ENCODE measurements around the gene ZFC3H1.
"Not testable (repeated sequence)": the region's sequence is repeated elsewhere in the genome, so short reads cannot be mapped to it uniquely, and the experiment has no call there.

The ZFC3H1 gene

GRCh38 chr12:71582925-71583324 is 80.7 kb downstream of the ZFC3H1 start:
- no peak for DNase-seq (ENCODE audit: low spot score)

- no peak for DNase-seq (ENCODE audit: low spot score)
Observed at GRCh38 chr12:71581206-71581605, 82.4 kb downstream of the ZFC3H1 start.

GRCh38 chr12:71578694-71579258 is 84.9 kb downstream of the ZFC3H1 start:
- no peak for DNase-seq (ENCODE audit: low spot score)

- DNase-seq (ENCODE audit: low spot score): no peak
Observed at GRCh38 chr12:71576496-71576895, 87.2 kb downstream of the ZFC3H1 start.

- DNase-seq (ENCODE audit: low spot score): not testable (repeated sequence)
Observed at GRCh38 chr12:71569885-71570284, 93.8 kb downstream of the ZFC3H1 start.

- peak; percentile 44 for DNase-seq (ENCODE audit: low spot score)
Observed at GRCh38 chr12:71567537-71567936, 96.1 kb downstream of the ZFC3H1 start.

GRCh38 chr12:71566655-71567054 is 97.0 kb downstream of the ZFC3H1 start:
- DNase-seq (ENCODE audit: low spot score): peak; percentile 77

- DNase-seq (ENCODE audit: low spot score): no peak
Observed at GRCh38 chr12:71565535-71565934, 98.1 kb downstream of the ZFC3H1 start.

GRCh38 chr12:71562676-71563595 is 100.7 kb downstream of the ZFC3H1 start:
- DNase-seq (ENCODE audit: low spot score): peak; percentile 75

Small RNA genes lying within 50 kb of the gene (small RNA-seq; reads per million reads assigned to genes)
- 0 reads per million in 2 experiments for gene RF00560

Measured in SK-N-DZ (cell line).